Subcutaneous adipose tissue (tissue), 4 donors: Measurements from ENCODE around the gene MOCS2. TPM values are rescaled to one million over a fixed set of nuclear protein-coding genes. Genes with fewer than 3 reads are reported as not detected.

ENCODE experiments used
- total RNA-seq, 4 donors: library from RNA; depleted of rRNA; stranded (reverse); fragments of >200 nt; gene quantifications; one replicate each; pipeline ENCODE4 v1.1.0, GENCODE V29; 2016
- TF ChIP-seq, protein P1 (sequence below): fragments of 450-650 bp; IDR thresholded peaks from one replicate; pipeline ENCODE4 v1.5.1; 2016; ENCODE audit warnings: low read depth, mild to moderate bottlenecking, control low read depth, antibody characterized with exemption, moderate library complexity

The MOCS2 gene, protein sequence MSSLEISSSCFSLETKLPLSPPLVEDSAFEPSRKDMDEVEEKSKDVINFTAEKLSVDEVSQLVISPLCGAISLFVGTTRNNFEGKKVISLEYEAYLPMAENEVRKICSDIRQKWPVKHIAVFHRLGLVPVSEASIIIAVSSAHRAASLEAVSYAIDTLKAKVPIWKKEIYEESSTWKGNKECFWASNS
- total RNA-seq, result 10 to 100 TPM; 30.5 to 82.8 (median 41.5) TPM

DNA sequence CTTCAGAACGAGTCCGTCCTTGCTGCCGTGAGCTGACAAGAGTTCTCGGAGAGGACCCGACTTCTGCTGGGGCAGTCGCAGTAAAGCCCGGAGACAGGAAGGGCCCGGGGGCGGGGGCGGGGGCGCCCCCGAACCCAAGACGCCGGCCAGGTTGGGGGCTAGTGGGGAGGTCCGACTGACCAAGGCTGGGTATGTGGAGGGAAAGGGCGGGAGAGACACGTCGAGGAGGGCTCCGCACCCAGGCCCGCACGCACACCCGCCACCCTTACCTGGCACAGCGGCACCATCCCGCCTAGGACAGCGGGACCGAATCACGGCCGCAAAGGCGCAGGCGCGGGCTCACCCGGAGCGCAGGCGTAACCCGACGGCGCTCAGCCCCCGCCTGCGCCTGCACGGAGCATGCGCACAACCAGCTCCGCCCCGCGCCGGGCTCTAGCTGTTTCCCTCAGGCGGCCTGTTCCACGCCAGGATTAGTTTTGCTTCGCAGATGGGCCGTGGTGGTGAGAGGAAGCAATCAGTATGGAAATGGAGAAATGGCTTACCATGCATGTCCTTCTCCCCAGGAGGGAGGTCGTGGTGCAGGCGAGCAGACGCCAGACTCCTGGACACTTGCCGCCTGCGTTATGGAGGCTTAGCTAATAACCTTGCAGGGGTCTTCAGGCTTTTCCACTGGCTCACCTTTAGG is at the start of gene MOCS2:
Gene MOCS2, minus strand, starts transcription at position 315 of the 685 bp plus-strand sequence. CDS start 2,583 bp downstream, outside the sequence.
- TF ChIP-seq, protein P1, sequence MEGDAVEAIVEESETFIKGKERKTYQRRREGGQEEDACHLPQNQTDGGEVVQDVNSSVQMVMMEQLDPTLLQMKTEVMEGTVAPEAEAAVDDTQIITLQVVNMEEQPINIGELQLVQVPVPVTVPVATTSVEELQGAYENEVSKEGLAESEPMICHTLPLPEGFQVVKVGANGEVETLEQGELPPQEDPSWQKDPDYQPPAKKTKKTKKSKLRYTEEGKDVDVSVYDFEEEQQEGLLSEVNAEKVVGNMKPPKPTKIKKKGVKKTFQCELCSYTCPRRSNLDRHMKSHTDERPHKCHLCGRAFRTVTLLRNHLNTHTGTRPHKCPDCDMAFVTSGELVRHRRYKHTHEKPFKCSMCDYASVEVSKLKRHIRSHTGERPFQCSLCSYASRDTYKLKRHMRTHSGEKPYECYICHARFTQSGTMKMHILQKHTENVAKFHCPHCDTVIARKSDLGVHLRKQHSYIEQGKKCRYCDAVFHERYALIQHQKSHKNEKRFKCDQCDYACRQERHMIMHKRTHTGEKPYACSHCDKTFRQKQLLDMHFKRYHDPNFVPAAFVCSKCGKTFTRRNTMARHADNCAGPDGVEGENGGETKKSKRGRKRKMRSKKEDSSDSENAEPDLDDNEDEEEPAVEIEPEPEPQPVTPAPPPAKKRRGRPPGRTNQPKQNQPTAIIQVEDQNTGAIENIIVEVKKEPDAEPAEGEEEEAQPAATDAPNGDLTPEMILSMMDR, result no peak

DNA sequence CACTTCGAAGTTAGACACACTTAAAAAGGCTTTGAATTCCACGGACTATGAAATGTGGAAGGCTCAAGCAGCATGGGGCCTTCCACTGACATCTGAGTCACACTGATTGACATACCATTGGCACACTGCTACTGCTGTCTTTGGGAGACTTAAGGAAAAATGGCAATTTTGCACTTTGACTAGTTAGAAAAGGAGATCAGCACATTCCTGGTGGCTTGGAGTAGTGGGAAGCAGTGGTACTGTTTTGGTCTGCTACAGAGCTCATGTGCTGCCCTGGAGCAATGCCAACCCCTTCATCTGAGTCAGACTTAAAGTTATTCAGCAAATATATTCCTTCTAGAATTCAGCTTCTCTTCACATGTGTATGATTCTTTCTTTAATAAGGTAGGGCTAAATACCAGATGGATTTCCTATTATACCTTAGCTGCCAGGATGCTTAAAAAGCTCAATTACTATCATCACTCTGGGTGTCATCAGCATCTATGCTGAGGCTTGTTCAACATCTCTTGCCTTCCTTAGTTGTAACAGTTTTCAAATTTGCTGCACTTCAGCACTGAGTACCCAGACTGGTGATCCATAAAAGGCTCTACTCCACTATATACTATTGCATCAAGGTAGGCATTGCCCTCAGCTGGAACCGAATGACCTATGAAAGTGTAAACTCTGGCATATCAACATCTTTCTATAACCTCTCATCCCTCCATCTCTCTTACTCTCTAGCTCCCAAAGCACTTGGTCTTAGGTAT is 42.3 kb upstream of the MOCS2 start:
- TF ChIP-seq, protein P1, result no peak

DNA sequence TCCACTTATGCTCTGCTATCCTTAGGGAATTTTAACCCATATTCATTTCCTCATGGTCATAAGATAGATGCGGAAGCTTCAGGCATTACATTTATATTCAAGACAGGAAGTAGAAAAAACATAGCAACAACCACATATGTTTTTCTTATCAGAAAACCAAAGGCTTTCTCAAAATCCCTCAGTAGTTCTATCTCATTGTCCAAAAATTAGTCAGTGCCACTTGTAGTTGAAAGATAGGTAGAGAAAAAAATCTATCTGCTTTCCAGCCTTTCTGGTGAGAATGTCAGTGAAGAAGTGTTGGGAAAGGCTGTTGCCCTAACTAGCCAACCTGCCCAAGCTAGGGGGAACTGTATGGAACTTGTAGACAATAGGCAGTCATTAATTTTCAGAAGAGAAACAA is 23.5 kb upstream of the MOCS2 start:
- TF ChIP-seq, protein P1, result no peak

DNA sequence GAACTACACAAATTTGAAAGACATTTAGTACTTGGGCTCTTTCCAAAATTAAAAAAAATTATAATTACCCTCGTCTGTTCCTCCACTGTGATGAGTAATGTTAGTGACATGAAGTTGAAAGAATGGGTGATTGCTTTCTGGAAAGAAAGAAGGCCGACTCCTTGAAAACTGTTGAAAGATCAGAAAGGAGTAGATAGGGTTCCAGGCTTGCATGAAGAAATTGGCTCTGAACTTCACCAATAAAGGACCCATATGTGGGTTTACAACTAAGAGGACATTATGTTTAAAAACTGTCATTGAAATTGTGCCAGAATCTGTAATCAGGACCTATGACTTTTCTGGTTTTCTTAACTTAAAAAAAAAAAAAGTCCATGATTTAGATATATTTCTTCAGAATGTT is 20.7 kb upstream of the MOCS2 start:
- TF ChIP-seq, protein P1, result no peak

DNA sequence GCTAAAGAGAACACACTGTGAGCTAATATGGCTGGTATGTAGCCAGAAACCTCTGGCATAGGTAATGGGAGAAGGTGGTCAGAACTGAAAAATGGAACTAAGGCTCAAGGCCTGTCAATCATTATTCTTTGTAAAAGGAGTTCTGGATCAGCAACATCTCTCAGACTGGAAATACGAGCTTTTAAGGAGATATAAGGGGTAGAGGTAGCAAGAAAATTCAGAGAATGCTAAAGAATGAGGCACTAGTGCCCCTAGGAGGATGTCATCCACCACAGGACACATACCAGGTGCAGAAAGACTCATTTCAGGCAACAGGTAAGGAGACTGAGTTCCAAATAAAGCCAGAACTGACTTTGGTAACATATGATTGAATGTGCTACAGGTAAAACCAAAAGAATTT is 18.9 kb upstream of the MOCS2 start:
- TF ChIP-seq, protein P1, result no peak

DNA sequence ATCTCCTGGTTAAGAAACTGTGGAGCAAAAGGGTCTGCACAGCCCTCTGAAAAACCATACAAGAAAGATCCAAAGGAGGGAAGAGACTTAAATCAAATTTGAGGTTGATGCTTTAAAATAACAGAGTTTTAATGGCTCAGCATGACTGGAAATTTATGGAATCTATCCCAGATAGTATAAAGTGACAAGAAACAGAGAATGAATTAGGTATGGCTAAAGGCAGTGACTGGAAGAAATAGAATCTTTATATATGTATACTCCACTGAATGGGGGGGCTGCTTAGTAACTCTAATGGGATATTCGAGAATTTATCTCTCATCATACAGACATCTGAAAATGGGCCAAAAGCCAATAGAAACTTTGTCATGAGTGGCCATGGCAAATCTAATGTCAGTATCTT is 17.6 kb upstream of the MOCS2 start:
- TF ChIP-seq, protein P1, result no peak

DNA sequence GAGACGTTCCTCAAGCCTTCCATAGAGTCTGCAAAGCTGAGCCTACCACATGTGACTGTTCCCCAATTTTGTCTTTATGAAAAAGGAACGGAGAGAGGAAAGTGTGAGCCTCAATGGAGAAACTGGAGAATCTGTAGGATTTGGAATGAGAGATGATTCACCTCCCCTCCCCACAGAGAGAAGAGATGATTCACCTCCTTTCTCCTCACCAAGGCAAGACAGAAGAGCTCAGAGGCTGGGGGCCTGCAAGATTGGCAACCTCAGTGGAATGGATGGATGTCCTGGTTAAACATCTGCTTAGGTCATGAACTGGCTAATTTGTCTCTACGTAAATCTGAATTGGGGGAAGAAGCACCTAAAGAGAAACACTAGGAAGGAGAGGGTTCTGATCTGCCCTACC is 17.0 kb upstream of the MOCS2 start:
- TF ChIP-seq, protein P1, result no peak
